ENCODE results near the gene NCOA7. TPM values are rescaled to one million over a fixed set of nuclear protein-coding genes. Genes with fewer than 3 reads are reported as not detected.
"Not testable (repeated sequence)": the region's sequence is repeated elsewhere in the genome, so short reads cannot be mapped to it uniquely, and the experiment has no call there.

Gene NCOA7
- total RNA-seq, 2 donors from 2014 or later = 25.6 to 39.2 TPM

- intact Hi-C loops (cut with DNase I, micrococcal nuclease) = no loop called here
- ATAC-seq = no peak
- DNase-seq = no peak
These were observed 157.7 kb downstream of the NCOA7 start for GRCh38 chr6:125948455-125948854.

- DNase-seq = no peak
- intact Hi-C loops (cut with DNase I, micrococcal nuclease) = no loop called here
These were observed 158.3 kb downstream of the NCOA7 start for GRCh38 chr6:125949069-125949468.

GRCh38 chr6:125950293-125950692 lies 159.5 kb downstream of the NCOA7 start:
- ATAC-seq (no peak), DNase-seq (no peak)
- intact Hi-C loops (cut with DNase I, micrococcal nuclease) = loop anchor here in 1 of 2 donors (10.0 kb wide), 1 partner anchor 95 kb away; no protein-coding TSS in a partner anchor

More at GRCh38 chr6:125949069-125949468, 158.3 kb downstream of the NCOA7 start:
- no peak for ATAC-seq

- intact Hi-C loops (cut with DNase I, micrococcal nuclease) = loop anchor here in 1 of 2 donors (10.0 kb wide), 1 partner anchor 96 kb away; no protein-coding TSS in a partner anchor
These were observed 160.0 kb downstream of the NCOA7 start for GRCh38 chr6:125950716-125951115.

GRCh38 chr6:125951323-125951722 lies 160.6 kb downstream of the NCOA7 start:
- ATAC-seq (no peak), DNase-seq (no peak)
- intact Hi-C loops (cut with DNase I, micrococcal nuclease) = loop anchor here in 1 of 2 donors (10.0 kb wide), 1 partner anchor 97 kb away; no protein-coding TSS in a partner anchor

More at GRCh38 chr6:125950716-125951115, 160.0 kb downstream of the NCOA7 start:
- ATAC-seq, DNase-seq: not testable (repeated sequence)

- no peak for ATAC-seq
- peak in 1 of 2 donors; percentile 24 for DNase-seq
- intact Hi-C loops (cut with DNase I, micrococcal nuclease) = loop anchor here in 1 of 2 donors (10.0 kb wide), 1 partner anchor 98 kb away; no protein-coding TSS in a partner anchor
These were observed 162.2 kb downstream of the NCOA7 start for GRCh38 chr6:125952764-125953501.

- intact Hi-C loops (cut with DNase I, micrococcal nuclease) = loop anchor here in 1 of 2 donors (10.0 kb wide), 1 partner anchor 99 kb away; no protein-coding TSS in a partner anchor
- DNase-seq (peak; percentile 68 to 69), ATAC-seq (peak; percentile 62)
These were observed 162.7 kb downstream of the NCOA7 start for GRCh38 chr6:125953502-125953875.

- no peak for DNase-seq
- no peak for ATAC-seq
- intact Hi-C loops (cut with DNase I, micrococcal nuclease) = loop anchor here in 1 of 2 donors (5.0 to 10.0 kb wide), 2 partner anchors 100 to 173 kb away; no protein-coding TSS in a partner anchor
These were observed 164.1 kb downstream of the NCOA7 start for GRCh38 chr6:125954735-125955339.

- intact Hi-C loops (cut with DNase I, micrococcal nuclease) = loop anchor here in 1 of 2 donors (5.0 to 10.0 kb wide), 2 partner anchors 101 to 174 kb away; no protein-coding TSS in a partner anchor
- ATAC-seq = no peak
- no peak for DNase-seq
These were observed 165.2 kb downstream of the NCOA7 start for GRCh38 chr6:125955973-125956372.

DNA sequence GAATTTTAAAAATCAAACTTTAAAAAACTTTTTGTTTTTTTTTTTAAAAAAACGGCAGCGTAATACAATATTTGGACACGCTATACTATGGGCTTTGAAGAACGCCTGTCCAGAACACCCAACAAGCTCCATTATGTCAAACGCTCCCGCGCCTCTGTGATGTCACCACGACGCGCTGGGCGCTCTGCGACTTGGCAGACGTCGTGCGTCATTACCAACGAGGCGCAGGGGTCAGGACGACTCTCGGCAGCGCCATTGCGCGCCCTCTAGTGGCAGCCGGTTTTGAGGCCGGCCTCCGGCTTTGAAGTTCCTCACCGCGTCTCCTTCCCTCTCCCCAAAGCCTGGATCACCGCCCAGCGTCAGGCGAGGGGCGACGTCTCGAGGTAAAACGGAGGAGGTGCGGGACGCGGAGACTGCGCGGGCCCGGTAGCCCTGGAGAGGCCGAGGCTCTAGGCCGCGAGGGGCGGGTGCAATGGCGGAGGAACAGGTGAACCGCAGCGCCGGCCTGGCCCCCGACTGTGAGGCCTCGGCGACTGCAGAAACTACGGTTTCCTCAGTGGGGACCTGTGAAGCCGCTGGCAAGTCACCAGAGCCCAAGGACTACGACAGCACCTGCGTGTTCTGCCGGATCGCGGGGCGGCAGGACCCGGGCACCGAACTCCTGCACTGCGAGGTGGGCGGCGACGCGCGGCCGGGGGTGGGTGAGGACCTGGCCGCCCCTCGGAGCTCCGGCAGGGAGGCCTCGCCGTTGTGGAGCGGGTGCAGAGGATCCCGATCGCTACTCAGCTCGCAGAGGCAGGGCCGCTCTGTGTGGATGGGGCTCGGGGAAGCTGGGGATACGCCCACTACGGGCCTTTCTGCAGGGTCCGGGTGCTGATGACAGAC lies 166.0 kb downstream of the NCOA7 start, which contains the start of gene HINT3:
Gene HINT3, plus strand, starts transcription at position 265 of the 885 bp plus-strand sequence. Its CDS starts 208 bp downstream, at position 473.
- intact Hi-C loops (cut with DNase I, micrococcal nuclease) = loop anchor here in 1 of 2 donors (5.0 to 10.0 kb wide), 2 partner anchors 102 to 174 kb away; no protein-coding TSS in a partner anchor
- ATAC-seq (peak; percentile 86), DNase-seq (peak; percentile 97 to 100)

- ATAC-seq (no peak), DNase-seq (no peak)
- intact Hi-C loops (cut with DNase I, micrococcal nuclease) = loop anchor here in 1 of 2 donors (5.0 to 10.0 kb wide), 2 partner anchors 103 to 175 kb away; no protein-coding TSS in a partner anchor
These were observed 166.6 kb downstream of the NCOA7 start for GRCh38 chr6:125957391-125957693.

GRCh38 chr6:125957845-125958244 lies 167.1 kb downstream of the NCOA7 start:
- DNase-seq (peak in 1 of 2 donors; percentile 44), ATAC-seq (peak; percentile 70)
- intact Hi-C loops (cut with DNase I, micrococcal nuclease) = loop anchor here in 1 of 2 donors (5.0 to 10.0 kb wide), 2 partner anchors 103 to 176 kb away; no protein-coding TSS in a partner anchor

DNA sequence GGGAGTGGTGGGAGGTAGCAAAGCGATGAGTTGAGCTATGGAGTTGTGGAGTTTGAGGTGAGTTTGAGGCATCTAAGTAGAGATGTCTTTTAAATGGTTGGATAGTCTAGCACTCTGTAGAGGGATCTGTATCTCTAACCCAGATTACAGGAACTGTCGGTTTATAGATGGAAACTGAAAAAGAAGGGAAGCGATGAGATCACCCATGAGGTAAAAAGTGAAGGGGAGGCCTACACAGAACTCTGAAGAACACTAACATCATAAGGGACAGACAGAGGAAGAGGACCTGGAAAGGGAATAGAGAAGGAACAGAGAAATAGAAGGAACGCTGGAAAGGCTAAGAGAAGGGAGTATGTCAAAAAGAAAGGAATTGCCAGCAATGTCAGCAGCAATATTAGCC lies 168.3 kb downstream of the NCOA7 start:
- intact Hi-C loops (cut with DNase I, micrococcal nuclease) = loop anchor here in 1 of 2 donors (5.0 to 10.0 kb wide), 2 partner anchors 104 to 177 kb away; no protein-coding TSS in a partner anchor
- DNase-seq (no peak), ATAC-seq (no peak)

DNA sequence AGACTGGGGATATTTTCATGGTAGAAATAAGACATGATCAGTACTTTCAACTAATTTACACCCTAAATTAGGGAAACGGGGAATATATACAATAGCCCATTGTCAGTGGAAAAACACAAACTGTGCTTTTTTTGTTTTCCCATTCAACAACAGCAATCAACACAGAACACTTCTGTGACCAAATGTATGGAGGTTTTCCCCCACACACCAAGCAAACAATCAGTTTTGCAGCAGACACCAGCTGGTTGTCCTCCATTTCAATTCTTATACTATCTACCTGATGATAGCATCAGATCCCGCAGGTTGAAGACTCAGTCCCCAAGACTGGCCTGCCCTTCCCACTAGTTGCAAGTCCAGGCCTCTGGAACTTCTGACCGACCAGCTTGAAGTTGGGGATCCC lies 170.4 kb downstream of the NCOA7 start:
- ATAC-seq = no peak
- no peak for DNase-seq
- intact Hi-C loops (cut with DNase I, micrococcal nuclease) = no loop called here

DNA sequence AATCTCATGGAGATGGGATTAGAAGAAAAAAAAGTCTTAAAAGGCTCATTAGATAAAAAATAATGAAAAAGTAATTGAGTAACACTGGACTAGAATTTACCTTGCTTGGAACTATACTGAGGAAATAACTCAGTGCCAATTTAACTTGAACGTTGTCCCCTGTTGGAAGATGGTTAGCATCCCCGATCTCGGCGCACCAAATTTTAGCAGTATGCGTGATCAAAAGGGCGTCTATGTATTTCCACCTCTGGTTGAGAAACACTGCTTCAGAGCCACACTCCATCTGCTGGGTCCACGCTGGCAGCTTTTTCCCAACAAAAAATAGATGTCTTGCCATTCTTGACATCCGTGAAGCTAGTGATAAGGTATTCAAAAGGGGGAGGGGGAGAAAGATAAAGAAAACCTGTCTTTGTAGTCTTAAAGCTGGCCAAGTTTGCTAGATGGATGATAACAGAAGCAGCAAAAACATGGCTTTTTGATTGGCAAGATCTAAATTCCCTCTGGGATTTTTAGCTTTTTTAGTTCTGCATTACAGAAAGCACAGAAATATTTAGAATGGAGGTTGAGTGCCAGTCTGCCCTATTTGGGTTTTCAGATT lies 172.2 kb downstream of the NCOA7 start:
- ATAC-seq (no peak), DNase-seq (no peak)
- intact Hi-C loops (cut with DNase I, micrococcal nuclease) = no loop called here

DNA sequence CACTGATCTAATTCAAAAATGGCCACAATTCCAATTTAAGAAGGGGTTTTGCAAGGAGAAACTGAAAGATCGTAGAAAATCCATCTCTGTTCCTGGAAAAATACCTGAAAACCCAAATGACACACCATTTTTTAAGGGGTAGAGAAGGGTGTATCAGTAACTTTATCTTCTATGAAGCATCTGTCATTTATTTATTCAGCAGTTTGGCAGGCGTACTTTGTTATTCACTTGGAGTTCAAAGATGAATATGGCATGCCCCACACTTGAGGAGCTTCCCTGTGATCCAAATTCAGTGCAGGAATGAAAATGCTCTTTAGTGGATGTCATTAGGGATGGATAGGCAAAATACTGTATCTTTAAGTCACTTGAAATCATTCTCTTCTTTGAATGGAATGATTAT lies 173.1 kb downstream of the NCOA7 start:
- DNase-seq (no peak), ATAC-seq (no peak)
- intact Hi-C loops (cut with DNase I, micrococcal nuclease) = no loop called here

DNA sequence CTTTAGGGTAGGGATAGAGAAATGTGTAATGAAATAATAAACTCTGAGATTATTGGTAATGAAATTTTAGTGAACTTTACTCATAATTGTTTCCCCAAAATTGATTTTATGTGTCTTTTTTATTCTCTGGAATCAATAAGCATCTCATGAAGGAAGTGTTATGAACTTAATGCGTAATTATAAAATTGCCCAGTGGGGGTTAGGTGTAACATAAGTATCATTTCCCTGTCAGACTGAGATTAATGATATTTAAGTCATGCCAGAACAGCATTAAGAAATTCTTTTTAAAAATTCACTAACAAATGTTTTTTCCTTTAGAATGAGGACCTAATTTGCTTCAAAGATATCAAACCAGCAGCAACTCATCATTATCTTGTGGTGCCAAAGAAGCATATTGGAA lies 175.8 kb downstream of the NCOA7 start:
- intact Hi-C loops (cut with DNase I, micrococcal nuclease) = no loop called here
- ATAC-seq = no peak
- no peak for DNase-seq

- DNase-seq (no peak), ATAC-seq (no peak)
- intact Hi-C loops (cut with DNase I, micrococcal nuclease) = no loop called here
These were observed 177.7 kb downstream of the NCOA7 start for GRCh38 chr6:125968493-125968892.

Data from left colon (tissue), 2 donors.